Astrocyte of the cerebellum (primary cell): Measurements from ENCODE around the gene WIPF2.
"Not testable (repeated sequence)": the region's sequence is repeated elsewhere in the genome, so short reads cannot be mapped to it uniquely, and the experiment has no call there.

Experiments used
- DNase-seq: peaks from one replicate; pipeline ENCODE4 v3.0.0-alpha.2; 2011; ENCODE audit warnings: low read depth
- H3K4me3 ChIP-seq: 2 replicates; pipeline ENCODE4 v1.5.1; 2011; ENCODE audit warnings: mild to moderate bottlenecking, low read depth, low read length, moderate library complexity
- CTCF ChIP-seq: IDR thresholded peaks from 2 replicates; pipeline ENCODE4 v1.5.1; 2012; ENCODE audit warnings: low read length, low read depth, moderate library complexity, mild to moderate bottlenecking; ENCODE audit errors: missing control alignments
- in situ Hi-C: cut with HindIII; loops from 2 replicates; pipeline ENCODE4 v1.10.0; 2017; ENCODE audit warnings: low sequenced_read_pairs

The WIPF2 gene

GRCh38 chr17:40293363-40293762 is 74.3 kb downstream of the WIPF2 start:
- no peak for DNase-seq
- in situ Hi-C loops = no loop called here
- TF ChIP-seq CTCF = no peak
- H3K4me3 ChIP-seq = no peak overlapping the region

GRCh38 chr17:40295488-40296436 is 76.7 kb downstream of the WIPF2 start:
- no peak for DNase-seq
- TF ChIP-seq CTCF = no peak
- H3K4me3 ChIP-seq = no peak overlapping the region
- in situ Hi-C loops = loop anchor here (5.0 kb wide), 1 partner anchor 103 kb away; no protein-coding TSS in a partner anchor

GRCh38 chr17:40297511-40297910 is 78.4 kb downstream of the WIPF2 start:
- in situ Hi-C loops = loop anchor here (5.0 kb wide), 1 partner anchor 105 kb away; no protein-coding TSS in a partner anchor
- no peak overlapping the region for H3K4me3 ChIP-seq
- TF ChIP-seq CTCF = no peak
- DNase-seq = no peak

GRCh38 chr17:40298726-40299125 is 79.6 kb downstream of the WIPF2 start:
- no peak overlapping the region for H3K4me3 ChIP-seq
- in situ Hi-C loops = loop anchor here (5.0 kb wide), 1 partner anchor 106 kb away; no protein-coding TSS in a partner anchor
- no peak for TF ChIP-seq CTCF
- no peak for DNase-seq

- not testable (repeated sequence) for H3K4me3 ChIP-seq, DNase-seq
- in situ Hi-C loops = loop anchor here (5.0 kb wide), 1 partner anchor 107 kb away; no protein-coding TSS in a partner anchor
Observed at GRCh38 chr17:40299159-40299757, 80.2 kb downstream of the WIPF2 start.

- no peak for DNase-seq
- H3K4me3 ChIP-seq = no peak overlapping the region
- no peak for TF ChIP-seq CTCF
- in situ Hi-C loops = loop anchor here (5.0 kb wide), 2 partner anchors 51 to 116 kb away; partner anchors contain the start of gene TOP2A
Observed at GRCh38 chr17:40301315-40301714, 82.2 kb downstream of the WIPF2 start.
